Measurements from ENCODE around the gene ZNF628.
A peak's percentile ranks its signal among the peaks of the same experiment; 100 is the strongest.

Gene ZNF628

GRCh38 chr19:55497763-55498162 is 21.3 kb downstream of the ZNF628 start:
- no peak for DNase-seq (ENCODE audit: low spot score)

GRCh38 chr19:55498246-55498840 is 21.9 kb downstream of the ZNF628 start:
- DNase-seq (ENCODE audit: low spot score) = no peak

- no peak for DNase-seq (ENCODE audit: low spot score)
These were observed 24.0 kb downstream of the ZNF628 start for GRCh38 chr19:55500368-55500952.

GRCh38 chr19:55502197-55502952 is 26.0 kb downstream of the ZNF628 start:
- no peak for DNase-seq (ENCODE audit: low spot score)

GRCh38 chr19:55503157-55503501 is 26.7 kb downstream of the ZNF628 start:
- no peak for DNase-seq (ENCODE audit: low spot score)

GRCh38 chr19:55503502-55504251 is 27.3 kb downstream of the ZNF628 start:
- DNase-seq (ENCODE audit: low spot score) = peak; percentile 97

- DNase-seq (ENCODE audit: low spot score) = no peak
These were observed 27.8 kb downstream of the ZNF628 start for GRCh38 chr19:55504252-55504603.

- DNase-seq (ENCODE audit: low spot score) = no peak
These were observed 28.6 kb downstream of the ZNF628 start for GRCh38 chr19:55504981-55505380.

- no peak for DNase-seq (ENCODE audit: low spot score)
These were observed 31.7 kb downstream of the ZNF628 start for GRCh38 chr19:55508120-55508519.

GRCh38 chr19:55516878-55517620 is 40.6 kb downstream of the ZNF628 start:
- peak; percentile 98 for DNase-seq (ENCODE audit: low spot score)

- no peak for DNase-seq (ENCODE audit: low spot score)
These were observed 43.3 kb downstream of the ZNF628 start for GRCh38 chr19:55519451-55520311.

GRCh38 chr19:55520691-55521292 is 44.4 kb downstream of the ZNF628 start:
- DNase-seq (ENCODE audit: low spot score) = no peak

GRCh38 chr19:55525289-55526101 is 49.1 kb downstream of the ZNF628 start:
- DNase-seq (ENCODE audit: low spot score) = no peak

GRCh38 chr19:55526216-55527196 is 50.1 kb downstream of the ZNF628 start:
- DNase-seq (ENCODE audit: low spot score) = peak; percentile 15

GRCh38 chr19:55527197-55528029 is 51.0 kb downstream of the ZNF628 start:
- DNase-seq (ENCODE audit: low spot score) = no peak

- DNase-seq (ENCODE audit: low spot score) = peak; percentile 57
These were observed 51.8 kb downstream of the ZNF628 start for GRCh38 chr19:55528030-55528803.
